ENCODE measurements around the gene NCOA5.

GRCh38 chr20:46062621-46063020 lies 27.1 kb downstream of the NCOA5 start:
- no peak for TF ChIP-seq ZSCAN30 (tag by site-specific recombination; IDR thresholded peaks at IDR 0.05)
- TF ChIP-seq, protein P1, sequence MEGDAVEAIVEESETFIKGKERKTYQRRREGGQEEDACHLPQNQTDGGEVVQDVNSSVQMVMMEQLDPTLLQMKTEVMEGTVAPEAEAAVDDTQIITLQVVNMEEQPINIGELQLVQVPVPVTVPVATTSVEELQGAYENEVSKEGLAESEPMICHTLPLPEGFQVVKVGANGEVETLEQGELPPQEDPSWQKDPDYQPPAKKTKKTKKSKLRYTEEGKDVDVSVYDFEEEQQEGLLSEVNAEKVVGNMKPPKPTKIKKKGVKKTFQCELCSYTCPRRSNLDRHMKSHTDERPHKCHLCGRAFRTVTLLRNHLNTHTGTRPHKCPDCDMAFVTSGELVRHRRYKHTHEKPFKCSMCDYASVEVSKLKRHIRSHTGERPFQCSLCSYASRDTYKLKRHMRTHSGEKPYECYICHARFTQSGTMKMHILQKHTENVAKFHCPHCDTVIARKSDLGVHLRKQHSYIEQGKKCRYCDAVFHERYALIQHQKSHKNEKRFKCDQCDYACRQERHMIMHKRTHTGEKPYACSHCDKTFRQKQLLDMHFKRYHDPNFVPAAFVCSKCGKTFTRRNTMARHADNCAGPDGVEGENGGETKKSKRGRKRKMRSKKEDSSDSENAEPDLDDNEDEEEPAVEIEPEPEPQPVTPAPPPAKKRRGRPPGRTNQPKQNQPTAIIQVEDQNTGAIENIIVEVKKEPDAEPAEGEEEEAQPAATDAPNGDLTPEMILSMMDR (tag by site-specific recombination; IDR thresholded peaks at IDR 0.05) = no peak
- TF ChIP-seq ZNF529 (tag by site-specific recombination; IDR thresholded peaks at IDR 0.05; ENCODE audit: insufficient replicate concordance) = no peak
- no peak for TF ChIP-seq RBAK (tag by site-specific recombination; IDR thresholded peaks at IDR 0.05)
- TF ChIP-seq SCRT1 (tag by site-specific recombination; IDR thresholded peaks at IDR 0.05; ENCODE audit: borderline replicate concordance) = no peak
- no peak for TF ChIP-seq ZNF585B (tag by site-specific recombination; IDR thresholded peaks at IDR 0.05)
- TF ChIP-seq ZNF623 (tag by site-specific recombination; IDR thresholded peaks at IDR 0.05) = no peak

Data from HEK293 (cell line).